HG03520 (cell line): ENCODE data around the gene LCE7A.

Experiments
- ATAC-seq: cut with Tn5 transposase; IDR thresholded peaks from one replicate; pipeline ENCODE4 v1.9.1; 2021; ENCODE audit warnings: mild to moderate bottlenecking, moderate library complexity; ENCODE audit not compliant: unreplicated experiment

LCE7A gene, protein sequence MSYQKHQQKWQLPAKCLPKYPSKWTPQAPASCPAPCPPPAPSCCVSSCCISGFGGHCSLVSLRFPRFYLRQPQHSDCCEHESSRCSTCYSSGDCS

DNA sequence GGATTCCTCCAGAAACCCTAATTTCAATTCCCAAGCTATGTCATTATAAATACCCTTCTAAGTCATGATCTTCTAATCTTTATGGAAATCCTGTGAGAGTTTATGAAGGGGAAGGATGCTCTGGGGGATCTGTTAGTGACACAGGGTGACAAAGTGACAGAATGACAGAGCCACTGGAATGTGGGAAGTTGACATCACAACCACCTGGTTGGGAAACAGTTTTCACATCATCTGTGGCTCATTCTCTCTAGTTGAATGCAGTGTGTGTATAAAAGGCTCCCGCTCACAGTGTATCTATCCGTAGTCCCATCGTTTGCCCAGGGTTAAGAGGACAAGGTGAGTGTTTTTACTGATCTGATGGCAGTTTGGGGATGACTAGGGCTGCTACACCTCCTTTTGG, at the start of gene LCE7A:
Gene LCE7A, plus strand, starts transcription at position 301 of the 400 bp plus-strand sequence. CDS start 702 bp downstream, outside the sequence.
- no peak for ATAC-seq

DNA sequence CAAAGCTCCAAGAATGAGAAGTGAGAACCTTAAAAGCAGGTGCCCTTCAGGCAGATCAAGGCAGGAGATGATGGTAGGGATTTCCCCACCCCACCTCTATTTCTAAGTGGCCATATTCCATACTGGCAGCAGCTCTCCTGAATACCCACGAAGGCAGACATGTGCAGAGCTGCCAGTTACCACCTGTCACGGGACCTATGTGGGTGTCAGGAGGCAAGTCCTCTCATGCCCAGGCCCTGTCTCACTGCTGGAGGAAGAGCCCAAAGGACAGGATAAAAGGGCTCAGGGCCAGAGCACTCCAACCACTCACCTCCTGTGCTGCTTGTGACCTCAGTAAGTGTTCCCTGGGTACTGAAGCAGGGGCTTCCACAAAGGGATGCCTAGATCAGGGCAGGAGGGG, 48.7 kb upstream of the LCE7A start:
- no peak for ATAC-seq

DNA sequence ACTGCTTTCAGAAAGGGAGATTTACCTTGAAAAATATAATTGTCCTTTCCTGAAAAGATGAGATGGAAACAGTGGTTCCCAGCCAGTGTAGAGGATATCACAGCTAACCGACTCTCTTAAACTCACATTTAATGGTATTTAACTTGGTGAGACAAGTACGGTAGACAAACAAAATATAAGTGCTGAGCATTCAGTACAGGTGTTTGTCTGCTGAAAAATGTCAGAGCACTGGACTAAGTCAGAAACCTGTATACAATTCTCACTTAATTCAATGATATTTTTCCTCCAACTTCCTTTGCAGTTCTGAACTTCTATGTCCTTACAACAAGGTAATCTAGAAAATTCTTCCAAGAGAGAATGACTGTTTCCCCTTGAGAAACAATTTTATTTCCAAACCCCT, 48.1 kb upstream of the LCE7A start, which contains the start of gene LCE1B:
Gene LCE1B, plus strand, starts transcription at position 301 of the 400 bp plus-strand sequence. CDS start 476 bp downstream, outside the sequence.
- ATAC-seq, result no peak

DNA sequence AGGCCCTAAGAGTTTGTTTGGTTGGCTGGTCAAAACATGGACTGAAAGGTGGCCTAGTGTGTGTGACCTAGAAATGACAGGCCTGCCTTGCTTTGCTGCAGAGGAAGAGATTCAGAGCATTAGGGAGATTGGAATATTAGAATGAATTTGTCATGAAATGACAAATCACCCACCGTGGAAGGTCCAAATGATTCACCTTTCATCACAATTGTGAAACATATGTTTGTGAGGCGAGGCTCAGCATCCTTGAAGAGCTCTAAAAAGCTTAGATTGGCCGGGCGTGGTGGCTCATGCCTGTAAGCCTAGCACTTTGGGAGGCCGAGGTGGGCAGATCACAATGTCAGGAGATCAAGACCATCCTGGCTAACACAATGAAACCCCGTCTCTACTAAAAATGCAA, 42.5 kb upstream of the LCE7A start:
- ATAC-seq, result no peak

DNA sequence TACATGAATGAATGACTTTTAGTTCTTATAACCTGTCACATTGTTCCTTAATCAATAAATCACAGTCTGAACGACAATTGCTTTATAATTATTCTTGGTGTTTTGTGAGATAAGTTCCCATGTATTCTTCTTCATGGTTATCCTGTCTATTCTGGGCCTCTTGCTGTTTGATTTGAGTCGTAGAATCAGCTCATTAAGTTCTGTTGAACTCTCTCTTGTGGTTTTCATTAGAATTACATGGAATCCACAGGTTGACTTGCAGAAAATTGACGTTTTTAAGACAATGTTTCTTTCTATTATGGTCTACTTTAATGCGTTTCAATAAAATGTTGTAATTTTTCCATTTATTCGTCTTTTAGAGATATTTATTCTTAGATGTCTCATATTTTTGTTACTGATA, 36.5 kb upstream of the LCE7A start:
- no peak for ATAC-seq

DNA sequence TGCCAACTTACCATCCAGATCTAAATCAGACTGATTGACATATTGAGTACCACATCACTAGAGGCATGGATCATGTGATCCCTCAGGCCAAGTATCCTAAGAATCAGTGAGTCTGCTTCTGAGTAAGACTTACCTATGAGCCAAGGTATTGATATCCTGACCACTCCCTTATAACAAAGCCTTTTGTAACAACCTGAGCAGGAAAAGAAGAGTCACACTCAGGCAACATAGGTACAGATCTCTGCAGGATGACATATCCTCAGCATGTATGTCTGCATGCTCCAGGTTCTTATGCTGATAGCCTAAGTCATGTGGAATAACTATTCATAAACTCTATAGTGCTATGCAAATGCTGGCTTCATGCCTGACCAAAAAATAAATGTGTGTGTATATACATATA, 34.8 kb upstream of the LCE7A start:
- ATAC-seq, result no peak

DNA sequence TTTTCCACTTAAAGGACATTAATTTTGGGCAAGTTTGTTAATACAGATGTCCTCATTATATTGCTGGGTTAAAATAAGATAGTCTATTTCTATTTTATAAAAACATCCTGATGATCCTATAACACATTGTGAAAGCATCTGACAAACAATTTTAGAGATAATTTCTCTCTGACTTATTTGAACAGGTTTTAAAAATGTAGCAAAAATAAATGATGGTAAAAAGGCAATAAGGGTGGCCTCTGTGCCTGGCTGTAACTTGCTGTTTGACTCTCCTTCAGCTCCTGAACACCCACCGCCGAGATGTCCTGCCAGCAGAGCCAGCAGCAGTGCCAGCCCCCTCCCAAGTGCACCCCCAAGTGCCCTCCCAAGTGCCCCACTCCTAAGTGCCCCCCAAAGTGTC, 32.6 kb upstream of the LCE7A start, which contains the start of gene LCE1A:
Gene LCE1A, plus strand, starts transcription at position 301 of the 400 bp plus-strand sequence. Its CDS starts 0 bp downstream, at position 301.
- ATAC-seq, result no peak

DNA sequence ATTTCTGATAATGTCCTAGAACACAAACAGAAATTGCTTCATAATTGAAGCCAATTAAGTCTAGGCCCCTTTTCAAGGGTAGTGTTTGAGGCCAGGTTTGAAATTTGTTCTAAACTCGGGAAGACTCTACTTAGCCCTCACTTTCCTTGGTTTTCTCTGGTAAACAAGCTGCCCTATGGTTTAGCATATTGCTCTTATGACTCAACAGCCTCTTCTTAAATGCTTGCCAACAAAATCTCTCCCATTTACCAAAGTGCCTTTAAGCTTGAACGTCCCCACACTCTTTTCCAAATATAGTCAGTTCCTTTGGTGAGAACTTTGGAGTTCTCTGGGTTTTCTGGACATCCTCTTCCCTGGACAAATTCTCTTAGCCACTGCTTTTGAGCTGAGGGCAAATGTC, 22.9 kb upstream of the LCE7A start:
- no peak for ATAC-seq

DNA sequence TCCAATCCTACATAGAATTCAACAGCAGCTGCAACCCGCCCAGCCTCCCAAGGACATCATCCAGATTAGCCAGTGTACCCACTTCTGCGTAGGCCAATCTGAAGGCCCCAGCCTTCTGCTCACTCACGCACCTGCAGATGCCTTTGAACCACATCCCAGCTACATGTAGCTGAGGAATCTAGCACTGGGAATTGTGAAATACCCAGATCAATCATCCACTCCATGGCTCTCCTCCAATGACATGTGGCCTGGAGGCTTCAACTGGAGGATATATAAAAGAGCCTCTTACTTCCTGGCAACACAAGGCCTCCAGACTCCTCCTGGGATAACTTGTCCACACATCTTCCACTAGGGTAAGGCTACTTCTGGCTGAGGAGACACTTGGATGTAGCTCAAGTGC, 17.2 kb upstream of the LCE7A start, which contains the start of gene LCE6A:
Gene LCE6A, plus strand, starts transcription at position 301 of the 400 bp plus-strand sequence. CDS start 665 bp downstream, outside the sequence.
- no peak for ATAC-seq

DNA sequence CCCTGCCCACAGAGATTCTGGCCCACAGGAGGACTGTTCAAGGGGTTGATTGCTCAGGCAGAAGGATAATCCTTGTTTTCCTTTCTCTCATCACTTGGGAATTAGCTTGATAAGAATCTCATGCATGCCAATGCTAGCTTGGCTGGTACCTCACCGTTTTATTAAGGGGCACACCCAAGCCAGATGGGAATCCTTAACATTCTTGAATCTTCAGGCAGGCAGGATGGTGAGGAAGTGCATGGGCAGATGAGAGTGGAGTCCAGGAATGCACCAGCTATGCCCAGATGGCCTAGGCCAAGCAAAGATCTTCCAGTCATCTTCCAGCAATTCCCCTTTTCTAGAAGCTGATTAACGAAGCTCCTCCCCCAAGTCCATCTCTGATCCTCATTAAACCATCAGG, 4.1 kb upstream of the LCE7A start:
- no peak for ATAC-seq

DNA sequence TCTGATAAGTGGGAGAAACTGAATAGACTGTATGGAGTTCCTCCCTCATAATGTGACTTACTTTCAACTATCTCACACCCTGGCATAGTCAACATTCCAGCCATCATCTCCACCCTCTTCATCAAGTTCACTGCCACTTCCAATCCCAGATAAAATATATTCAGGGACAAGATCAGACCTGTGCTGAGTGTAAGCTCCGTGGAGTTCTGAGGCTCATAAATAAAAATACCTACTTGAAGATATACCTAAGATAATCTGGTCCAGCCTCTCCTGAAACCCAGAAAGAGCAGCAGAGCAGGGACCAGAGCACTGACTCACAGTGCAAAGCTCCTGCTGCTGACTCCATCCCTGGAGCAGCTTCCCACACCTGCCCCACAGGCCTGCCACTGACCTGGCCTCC, 1.7 kb upstream of the LCE7A start:
- no peak for ATAC-seq

DNA sequence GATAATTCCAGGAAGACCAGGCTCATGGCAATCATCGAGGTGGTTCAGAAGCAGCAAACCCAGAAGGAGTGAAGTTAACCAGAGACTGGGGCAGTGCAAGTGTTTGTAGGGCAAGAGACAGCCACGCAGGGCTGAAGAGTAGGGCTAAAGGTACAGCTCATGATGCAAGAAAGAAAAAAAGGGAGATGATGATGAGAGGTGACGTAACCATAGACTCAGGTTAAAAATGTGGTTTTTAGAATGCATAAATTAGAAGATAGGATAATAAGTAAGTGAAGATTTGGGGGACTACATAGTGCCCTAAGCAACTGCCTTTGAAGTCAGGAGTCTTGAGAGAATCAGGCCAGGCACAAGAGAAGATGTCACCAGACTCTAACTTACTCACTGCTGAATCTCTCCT, 333 bp downstream of the LCE7A start:
- ATAC-seq, result no peak

DNA sequence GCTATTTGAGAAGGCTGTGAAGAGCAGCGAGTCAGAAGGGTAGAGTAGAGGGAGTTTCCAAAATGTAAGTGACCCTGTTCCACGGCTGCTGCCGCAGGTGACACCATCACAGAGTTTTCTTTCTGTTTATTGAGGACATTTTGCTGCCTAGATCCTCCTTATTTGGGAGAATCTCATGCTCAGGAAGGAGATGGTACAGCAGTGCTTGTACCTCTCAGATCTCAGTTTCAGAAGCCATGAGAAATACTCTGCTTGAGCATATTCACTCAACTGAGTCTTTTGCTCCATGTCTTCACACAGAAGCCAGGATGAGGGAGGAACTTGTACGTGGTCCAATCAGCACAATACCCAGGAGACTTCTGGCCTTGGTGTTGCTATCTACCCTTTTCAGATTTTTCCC, 1.6 kb downstream of the LCE7A start:
- ATAC-seq, result no peak

DNA sequence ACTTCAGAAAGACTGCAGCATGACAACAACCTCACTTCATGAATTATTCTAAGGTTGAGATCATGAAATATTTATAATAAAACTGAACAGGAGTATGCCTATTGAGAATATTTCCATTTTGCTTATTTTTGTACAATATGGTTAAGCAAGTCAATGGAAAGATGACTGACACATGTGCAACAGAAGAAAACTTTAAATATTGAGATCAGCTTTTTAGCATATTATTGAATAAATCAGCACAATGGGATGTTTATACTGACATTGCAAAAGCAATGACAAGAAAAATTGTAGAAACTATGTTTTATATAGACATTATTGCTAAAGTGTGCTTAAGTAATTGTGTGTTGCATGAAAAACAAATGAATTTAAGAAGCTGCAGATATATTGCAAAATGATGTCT, 4.6 kb downstream of the LCE7A start:
- ATAC-seq, result no peak

DNA sequence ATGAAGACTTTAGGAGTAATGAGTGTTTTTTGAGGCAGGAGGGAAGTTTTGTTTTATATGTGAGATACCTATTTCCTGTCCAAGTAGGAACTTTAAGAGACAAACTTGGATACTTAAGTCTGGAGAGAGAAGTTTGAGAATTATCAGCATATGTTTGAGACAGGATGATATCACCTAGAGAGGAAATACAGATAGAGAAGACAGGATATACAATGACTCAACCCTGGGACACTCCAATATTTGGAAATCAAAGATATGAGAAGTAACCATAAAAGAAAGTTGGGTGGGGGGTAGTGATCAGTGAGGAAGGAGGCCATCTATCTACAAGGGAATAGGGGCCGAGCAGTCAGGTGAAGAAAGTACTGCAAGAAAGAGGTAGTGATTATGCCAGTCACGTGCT, 6.5 kb downstream of the LCE7A start:
- no peak for ATAC-seq

DNA sequence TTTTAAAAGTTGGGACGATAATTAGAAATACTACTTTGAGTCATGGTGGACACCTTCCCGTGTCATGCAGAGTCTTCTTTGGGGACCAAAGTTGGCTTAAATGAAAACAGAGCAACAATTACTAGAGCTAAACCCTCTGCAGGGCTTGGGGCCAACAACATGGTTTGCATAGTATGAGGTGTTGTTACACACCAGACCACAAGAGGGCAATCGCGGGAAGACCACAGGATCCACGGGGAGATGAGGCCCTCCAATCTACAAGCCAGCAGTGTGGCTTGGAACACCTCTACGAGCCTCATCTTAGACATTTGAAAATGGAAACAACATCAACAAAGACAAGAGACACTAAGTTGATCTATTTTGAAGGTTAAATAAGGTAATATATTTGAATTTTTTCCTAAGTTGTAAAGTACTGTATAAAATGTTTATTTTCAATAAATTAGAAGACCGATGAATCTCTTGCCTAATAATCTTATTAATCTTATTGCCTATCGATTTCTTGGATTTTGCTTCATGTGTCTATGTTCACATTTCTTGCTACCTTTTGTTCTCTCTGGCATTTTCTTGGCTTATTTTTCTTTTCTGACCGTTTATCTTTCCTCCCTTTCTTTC, 10.1 kb downstream of the LCE7A start:
- peak; percentile 73 for ATAC-seq

DNA sequence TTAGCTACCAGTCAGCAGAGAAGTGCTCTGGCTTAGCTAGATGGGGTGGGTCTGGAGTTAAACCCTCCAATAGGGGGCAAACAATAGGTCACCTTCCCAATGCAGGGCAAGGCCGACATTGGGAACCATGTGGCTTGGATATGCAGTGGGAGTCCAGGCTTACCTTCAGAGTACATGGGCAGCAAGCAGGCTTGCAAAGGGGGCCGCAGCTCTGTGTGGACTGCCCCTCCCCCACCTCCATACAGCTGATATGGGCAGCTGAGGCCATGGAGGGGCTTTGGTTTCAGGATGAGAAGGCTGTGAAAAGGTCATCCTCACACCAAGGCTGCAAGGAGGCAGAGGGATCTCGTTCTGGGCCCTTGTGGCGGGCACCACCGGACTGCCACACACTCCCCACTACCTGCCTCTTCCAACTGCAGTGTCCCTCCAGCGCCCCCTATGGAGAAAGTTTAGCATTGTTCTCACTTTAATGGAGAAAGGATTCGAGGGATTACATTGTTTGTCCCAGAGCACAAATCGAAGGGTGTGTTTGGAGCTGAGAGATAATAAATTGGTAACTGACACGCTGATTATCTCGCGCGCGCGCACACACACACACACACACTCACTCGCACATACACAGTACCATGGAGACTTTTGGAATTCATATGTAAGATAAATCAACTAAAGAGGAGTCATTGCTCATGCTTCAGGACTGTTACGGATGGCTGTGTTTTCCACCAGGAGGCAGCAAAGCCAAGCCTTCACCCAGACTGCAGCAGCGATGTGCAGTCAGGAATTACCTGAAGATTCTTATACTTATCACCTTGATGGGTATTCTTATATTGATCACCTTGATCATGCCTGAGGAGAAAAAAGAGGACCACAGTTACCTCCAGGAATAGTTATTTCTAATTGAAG, 11.3 kb downstream of the LCE7A start:
- no peak for ATAC-seq

DNA sequence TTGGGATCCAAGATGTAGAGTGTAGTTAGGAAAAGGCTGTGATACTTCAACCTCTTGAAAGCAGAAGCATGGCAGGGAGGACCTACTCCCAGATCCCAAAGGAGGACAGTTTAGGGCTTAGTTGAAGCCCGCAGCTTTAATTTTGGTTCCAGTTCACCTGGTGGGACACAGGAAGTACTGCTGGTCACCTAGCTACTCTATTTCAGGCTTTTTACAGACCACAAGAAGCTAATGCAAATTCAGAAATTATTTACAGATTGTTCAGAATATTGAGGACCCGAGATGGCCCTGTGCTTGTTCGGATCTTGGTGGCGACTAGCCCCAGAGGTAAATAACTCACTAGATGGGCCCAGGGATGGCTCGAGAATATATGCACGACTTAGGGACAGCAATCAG, 11.9 kb downstream of the LCE7A start:
- no peak for ATAC-seq

DNA sequence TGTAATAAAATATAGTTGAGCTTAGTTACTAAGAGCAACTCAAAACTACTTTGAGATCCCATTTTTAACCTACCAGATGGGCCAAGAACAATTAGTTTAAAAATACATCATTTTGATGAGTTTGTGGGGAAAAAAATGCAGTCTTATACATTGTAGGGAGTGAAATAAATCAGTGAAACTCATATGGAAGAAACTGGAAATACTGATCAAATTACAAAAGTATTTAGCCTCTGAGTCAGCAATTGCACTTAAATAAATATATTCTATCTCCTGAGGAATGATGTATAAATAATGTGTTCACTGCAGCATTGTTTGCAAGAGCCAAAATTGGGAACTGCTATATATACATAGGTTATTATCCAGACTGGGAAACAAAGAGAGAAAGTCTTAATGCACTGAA, 13.7 kb downstream of the LCE7A start:
- no peak for ATAC-seq

DNA sequence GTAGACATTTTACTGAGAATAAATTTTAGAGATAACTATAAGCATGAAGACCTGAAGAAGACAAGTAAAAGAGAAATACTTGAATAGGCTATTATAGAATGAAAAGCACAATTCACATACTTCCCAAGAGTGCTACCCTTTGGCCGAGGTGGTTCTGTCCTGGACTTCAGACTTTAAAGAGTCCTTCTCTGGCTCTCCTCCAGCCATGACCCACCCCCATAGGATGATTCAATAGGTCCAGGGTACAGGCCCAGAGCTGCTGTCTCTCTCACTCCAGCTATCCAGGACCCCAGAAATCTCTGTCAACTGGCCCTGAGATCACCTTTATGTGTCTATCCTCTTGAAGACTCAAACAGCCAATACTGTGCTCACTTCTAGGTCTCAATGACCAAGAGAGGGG, 17.0 kb downstream of the LCE7A start:
- no peak for ATAC-seq

DNA sequence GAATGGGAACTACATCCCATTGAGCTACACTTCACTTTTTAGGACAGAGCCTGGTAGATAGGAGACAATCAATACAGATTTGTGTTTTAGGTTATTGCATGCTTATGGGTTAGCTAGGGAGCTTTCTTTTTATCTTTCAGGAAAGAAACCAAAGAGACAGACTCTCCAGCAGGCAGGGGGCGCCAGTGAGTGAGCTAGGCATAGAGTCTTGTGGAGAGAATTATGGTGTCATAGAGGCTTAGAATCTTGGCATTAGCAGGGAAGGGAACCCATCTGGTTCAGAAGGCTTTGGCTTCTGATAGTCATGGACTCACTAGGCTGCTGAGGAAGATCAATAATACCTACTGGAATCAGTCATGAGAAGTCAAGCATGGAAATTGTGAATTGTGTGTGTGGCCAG, 18.2 kb downstream of the LCE7A start, which contains the start of gene SMCP:
Gene SMCP, plus strand, starts transcription at position 281 of the 400 bp plus-strand sequence. CDS start 6,101 bp downstream, outside the sequence.
- ATAC-seq, result no peak
